HCT116 (cell line): Measurements from ENCODE around the gene PROSER2.

Source experiments
- ATF3 ChIP-seq: IDR thresholded peaks from 2 replicates; pipeline ENCODE4 v1.6.1; 2012
- CTCF ChIP-seq, 3 experiments: fragments of 200-600 bp in 1 of 3; sonication (generic) in 1 of 3; IDR thresholded peaks in 2 of 3; conservative IDR thresholded peaks in 1 of 3; 2 replicates each; pipeline ENCODE4 v1.5.1; 2012 to 2017; ENCODE audit warnings: low read depth in 2 of 3, low read length in 2 of 3, antibody characterized with exemption in 1 of 3, borderline replicate concordance in 1 of 3, control low read depth in 1 of 3, mild to moderate bottlenecking in 1 of 3, mixed read lengths in 1 of 3, mixed run types in 1 of 3, moderate library complexity in 1 of 3; ENCODE audit not compliant: insufficient read depth in 1 of 3
- EGR1 ChIP-seq: IDR thresholded peaks from 2 replicates; pipeline ENCODE4 v1.6.1; 2012; ENCODE audit warnings: low read depth
- EZH2phosphoT487 ChIP-seq: fragments of 200-600 bp; IDR thresholded peaks from 2 replicates; pipeline ENCODE4 v1.6.1; 2018; ENCODE audit warnings: antibody characterized with exemption, borderline replicate concordance
- POLR2A ChIP-seq: IDR thresholded peaks from 2 replicates; pipeline ENCODE4 v1.7.0; 2011; ENCODE audit warnings: borderline replicate concordance; ENCODE audit not compliant: insufficient read depth, insufficient read length; ENCODE audit errors: extremely low read depth
- POLR2AphosphoS5 ChIP-seq: IDR thresholded peaks from 2 replicates; pipeline ENCODE4 v1.6.1; 2011; ENCODE audit warnings: mild to moderate bottlenecking, low read depth, low read length, moderate library complexity
- SP1 ChIP-seq: IDR thresholded peaks from 2 replicates; pipeline ENCODE4 v1.6.1; 2012; ENCODE audit warnings: low read depth
- TF ChIP-seq, protein P1 (sequence below): IDR thresholded peaks from 2 replicates; pipeline ENCODE4 v1.6.1; 2012; ENCODE audit warnings: low read depth
- TF ChIP-seq, protein P2 (sequence below): IDR thresholded peaks from 2 replicates; pipeline ENCODE4 v1.6.1; 2012

DNA sequence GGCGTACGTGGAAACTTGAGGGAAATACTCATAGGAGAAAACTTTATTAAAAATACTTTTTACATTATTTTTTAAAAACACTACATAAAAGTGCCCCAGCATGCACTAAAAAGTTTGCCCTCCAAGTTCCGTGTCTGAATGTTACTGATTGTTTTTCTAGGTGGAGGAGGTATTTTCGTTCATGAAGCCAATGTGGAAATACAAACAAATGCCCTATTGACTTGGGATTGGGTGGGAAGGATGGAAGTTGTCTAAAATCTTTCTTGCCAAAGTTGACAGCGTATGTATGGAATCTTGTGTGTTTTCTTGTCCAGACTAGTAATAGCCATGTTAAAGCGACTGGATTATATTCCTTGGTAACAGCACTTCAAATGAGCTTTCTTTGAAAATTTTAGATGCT, 1.2 kb downstream of the PROSER2 start:
- TF ChIP-seq POLR2A (no peak), SP1 (no peak), EZH2phosphoT487 (no peak), POLR2AphosphoS5 (no peak), CTCF (IDR thresholded peaks at IDR 0.05 in 2 of 3, conservative IDR thresholded peaks at IDR 0.05 in 1 of 3; ENCODE audit: borderline replicate concordance in 1 of 3, insufficient read depth in 1 of 3, low read depth in 2 of 3, low read length in 2 of 3) (no peak), ATF3 (no peak), EGR1 (no peak)
- TF ChIP-seq, protein P1, sequence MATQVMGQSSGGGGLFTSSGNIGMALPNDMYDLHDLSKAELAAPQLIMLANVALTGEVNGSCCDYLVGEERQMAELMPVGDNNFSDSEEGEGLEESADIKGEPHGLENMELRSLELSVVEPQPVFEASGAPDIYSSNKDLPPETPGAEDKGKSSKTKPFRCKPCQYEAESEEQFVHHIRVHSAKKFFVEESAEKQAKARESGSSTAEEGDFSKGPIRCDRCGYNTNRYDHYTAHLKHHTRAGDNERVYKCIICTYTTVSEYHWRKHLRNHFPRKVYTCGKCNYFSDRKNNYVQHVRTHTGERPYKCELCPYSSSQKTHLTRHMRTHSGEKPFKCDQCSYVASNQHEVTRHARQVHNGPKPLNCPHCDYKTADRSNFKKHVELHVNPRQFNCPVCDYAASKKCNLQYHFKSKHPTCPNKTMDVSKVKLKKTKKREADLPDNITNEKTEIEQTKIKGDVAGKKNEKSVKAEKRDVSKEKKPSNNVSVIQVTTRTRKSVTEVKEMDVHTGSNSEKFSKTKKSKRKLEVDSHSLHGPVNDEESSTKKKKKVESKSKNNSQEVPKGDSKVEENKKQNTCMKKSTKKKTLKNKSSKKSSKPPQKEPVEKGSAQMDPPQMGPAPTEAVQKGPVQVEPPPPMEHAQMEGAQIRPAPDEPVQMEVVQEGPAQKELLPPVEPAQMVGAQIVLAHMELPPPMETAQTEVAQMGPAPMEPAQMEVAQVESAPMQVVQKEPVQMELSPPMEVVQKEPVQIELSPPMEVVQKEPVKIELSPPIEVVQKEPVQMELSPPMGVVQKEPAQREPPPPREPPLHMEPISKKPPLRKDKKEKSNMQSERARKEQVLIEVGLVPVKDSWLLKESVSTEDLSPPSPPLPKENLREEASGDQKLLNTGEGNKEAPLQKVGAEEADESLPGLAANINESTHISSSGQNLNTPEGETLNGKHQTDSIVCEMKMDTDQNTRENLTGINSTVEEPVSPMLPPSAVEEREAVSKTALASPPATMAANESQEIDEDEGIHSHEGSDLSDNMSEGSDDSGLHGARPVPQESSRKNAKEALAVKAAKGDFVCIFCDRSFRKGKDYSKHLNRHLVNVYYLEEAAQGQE, result no peak
- TF ChIP-seq, protein P2, sequence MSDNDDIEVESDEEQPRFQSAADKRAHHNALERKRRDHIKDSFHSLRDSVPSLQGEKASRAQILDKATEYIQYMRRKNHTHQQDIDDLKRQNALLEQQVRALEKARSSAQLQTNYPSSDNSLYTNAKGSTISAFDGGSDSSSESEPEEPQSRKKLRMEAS, result no peak
